HL-60 (cell line): ENCODE measurements around the gene IDE.

ENCODE experiments used
- DNase-seq, 2 experiments: peaks; one replicate each; pipeline ENCODE4 v3.0.0-alpha.2; 2010 to 2020; ENCODE audit warnings: low read depth in 1 of 2, low spot score in 1 of 2
- H3K27ac ChIP-seq: fragments of 250-450 bp; sonication (Bioruptor Pico); replicated peaks from 2 replicates; pipeline ENCODE4 v1.5.1; 2020; ENCODE audit warnings: mild to moderate bottlenecking, moderate library complexity
- H3K27me3 ChIP-seq: fragments of 250-450 bp; sonication (Bioruptor Pico); 2 replicates; pipeline ENCODE4 v1.5.1; 2021; ENCODE audit warnings: mild to moderate bottlenecking, moderate library complexity; ENCODE audit not compliant: insufficient read depth, poor library complexity, severe bottlenecking
- H3K4me3 ChIP-seq: replicated peaks from 2 replicates; pipeline ENCODE4 v1.5.1; 2011; ENCODE audit warnings: mild to moderate bottlenecking, control low read depth, low read length; ENCODE audit not compliant: insufficient read depth
- CTCF ChIP-seq: IDR thresholded peaks from one replicate; pipeline ENCODE4 v1.5.1; 2011; ENCODE audit warnings: low read length, control low read depth, inconsistent platforms; ENCODE audit not compliant: insufficient read depth
- GABPA ChIP-seq: IDR thresholded peaks from 2 replicates; pipeline ENCODE4 v1.6.1; 2012; ENCODE audit warnings: low read depth
- POLR2AphosphoS5 ChIP-seq: IDR thresholded peaks from 2 replicates; pipeline ENCODE4 v1.6.1; 2012; ENCODE audit warnings: low read depth
- REST ChIP-seq: IDR thresholded peaks from 2 replicates; pipeline ENCODE4 v1.6.1; 2012; ENCODE audit warnings: low read depth; ENCODE audit not compliant: insufficient replicate concordance
- SPI1 ChIP-seq: IDR thresholded peaks from 2 replicates; pipeline ENCODE4 v1.6.1; 2012; ENCODE audit warnings: low read depth, mild to moderate bottlenecking, borderline replicate concordance

IDE gene

GRCh38 chr10:92505044-92505443, 68.8 kb downstream of the IDE start:
- H3K27me3 ChIP-seq = no peaks in the 10 kb centered on the region
- H3K4me3 ChIP-seq = no peak overlapping the region
- DNase-seq = no peak
- TF ChIP-seq GABPA (no peak), CTCF (no peak), POLR2AphosphoS5 (no peak), SPI1 (no peak), REST (no peak)
- no peak overlapping the region for H3K27ac ChIP-seq

- no peaks in the 10 kb centered on the region for H3K27me3 ChIP-seq
- no peak overlapping the region for H3K27ac ChIP-seq
- TF ChIP-seq POLR2AphosphoS5 (no peak), REST (no peak), CTCF (no peak), SPI1 (no peak), GABPA (no peak)
- no peak overlapping the region for H3K4me3 ChIP-seq
- DNase-seq = no peak
Observed at GRCh38 chr10:92502296-92502808, 71.5 kb downstream of the IDE start.

GRCh38 chr10:92493362-92493761, 80.5 kb downstream of the IDE start:
- Histone ChIP-seq H3K27me3 (no peaks in the 10 kb centered on the region), H3K27ac (no peak overlapping the region), H3K4me3 (no peak overlapping the region)
- no peak for DNase-seq
- TF ChIP-seq GABPA (no peak), REST (no peak), POLR2AphosphoS5 (no peak), SPI1 (no peak), CTCF (no peak)
